HG03442 (cell line): Measurements from ENCODE around the gene RAB17.

Source experiments
- ATAC-seq: cut with Tn5 transposase; IDR thresholded peaks from one replicate; pipeline ENCODE4 v1.9.1; 2021; ENCODE audit warnings: mild to moderate bottlenecking, moderate library complexity; ENCODE audit not compliant: unreplicated experiment

RAB17 gene, protein sequence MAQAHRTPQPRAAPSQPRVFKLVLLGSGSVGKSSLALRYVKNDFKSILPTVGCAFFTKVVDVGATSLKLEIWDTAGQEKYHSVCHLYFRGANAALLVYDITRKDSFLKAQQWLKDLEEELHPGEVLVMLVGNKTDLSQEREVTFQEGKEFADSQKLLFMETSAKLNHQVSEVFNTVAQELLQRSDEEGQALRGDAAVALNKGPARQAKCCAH

DNA sequence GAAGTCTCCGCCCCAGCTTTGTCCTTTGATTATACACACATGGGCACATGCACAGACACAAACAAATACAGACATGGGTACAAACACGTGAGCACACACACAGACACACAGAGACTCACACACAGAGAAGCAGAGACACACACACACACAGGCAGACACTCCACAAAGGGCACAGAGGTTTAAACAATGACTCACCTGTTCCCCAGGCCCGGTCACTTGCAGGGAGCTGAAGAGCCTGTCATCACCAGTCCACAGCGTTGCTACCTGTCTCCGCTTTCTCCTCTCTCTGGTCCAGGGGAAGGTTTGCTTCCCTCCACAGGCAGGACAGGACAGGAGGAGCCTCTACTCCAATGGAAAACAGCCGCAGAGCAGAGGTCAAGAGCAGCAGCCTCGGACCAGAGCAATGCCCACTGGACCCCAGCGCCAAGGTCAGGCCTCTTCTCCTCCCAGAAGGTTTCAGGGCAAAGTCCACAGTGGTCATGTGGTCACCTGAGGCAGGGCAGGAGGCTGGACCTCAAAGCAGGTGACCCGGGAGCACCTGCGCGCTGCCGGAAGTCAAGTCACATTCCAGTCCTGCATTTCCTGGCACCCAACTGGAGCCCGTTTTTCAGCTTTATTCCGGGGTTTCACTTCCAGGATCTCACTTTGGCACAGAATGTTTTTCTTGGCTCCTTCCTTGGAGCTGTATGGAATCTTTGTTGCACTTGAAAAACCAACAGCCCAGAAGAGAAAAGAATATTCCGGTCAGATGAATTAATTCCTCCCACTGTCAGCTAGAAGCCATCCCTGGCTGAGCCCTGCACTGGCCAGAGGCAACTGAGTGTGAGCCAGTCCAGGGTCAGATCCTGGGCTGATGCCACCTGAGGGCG lies at the start of gene RAB17:
Gene RAB17 (minus strand): TSS at position 463 of the 869 bp plus-strand sequence. CDS start 4,580 bp downstream, outside the sequence.
- no peak for ATAC-seq

DNA sequence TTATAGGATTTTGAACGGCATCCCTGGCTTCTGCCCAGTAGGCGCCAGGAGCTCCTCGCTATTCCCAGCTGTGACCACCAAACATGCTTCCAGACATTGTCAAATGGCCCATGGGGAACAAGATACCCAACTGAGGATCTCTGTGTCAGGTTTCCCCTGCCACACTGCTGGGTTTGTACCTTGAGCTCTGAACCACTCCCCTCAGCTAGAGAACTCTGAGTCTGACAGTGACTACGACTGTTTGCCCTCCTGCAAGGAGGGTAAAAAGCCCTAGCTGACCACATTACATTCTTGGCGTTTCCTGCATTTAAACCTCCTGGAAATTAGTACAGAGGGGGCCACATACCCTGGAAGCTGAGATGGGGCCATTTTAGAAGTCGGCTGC lies 49.3 kb upstream of the RAB17 start:
- ATAC-seq, result no peak

DNA sequence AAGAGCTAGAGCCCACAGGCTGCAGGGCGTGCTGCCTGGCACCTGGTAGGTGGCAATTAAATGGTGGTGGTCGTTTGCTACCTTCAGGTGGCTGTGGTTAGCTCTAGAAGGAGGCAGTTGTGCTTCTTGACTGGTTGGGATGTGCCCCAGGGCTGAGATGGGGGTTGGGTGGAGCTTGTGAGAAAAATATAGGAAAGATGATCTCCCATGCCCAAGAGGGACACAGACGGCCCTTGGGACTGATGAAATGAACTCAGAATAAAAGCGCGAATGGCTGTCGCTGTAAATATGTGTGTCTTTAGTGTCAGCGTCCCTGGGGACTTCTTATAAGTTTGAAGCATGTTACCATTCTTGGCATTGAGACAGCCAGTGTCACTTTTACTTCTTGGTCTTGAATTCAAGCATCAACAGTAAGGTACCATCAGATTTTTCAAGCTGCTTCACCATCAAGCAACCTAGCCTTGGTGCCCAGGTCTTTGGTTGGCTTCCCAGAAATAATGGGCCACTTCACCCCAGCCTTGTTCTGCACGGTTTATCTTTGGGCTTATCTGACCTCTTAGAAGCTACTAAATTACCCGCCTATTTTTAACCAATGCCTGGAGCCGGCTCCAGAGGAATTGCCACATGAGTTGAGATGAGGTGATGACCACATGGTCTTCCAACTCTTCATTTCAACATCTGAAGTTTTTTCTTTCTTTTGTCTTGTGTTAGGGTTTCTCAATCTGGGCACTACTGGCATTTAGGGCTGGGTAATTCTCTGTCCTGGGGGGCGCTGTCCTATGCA lies 48.7 kb upstream of the RAB17 start:
- ATAC-seq, result no peak

DNA sequence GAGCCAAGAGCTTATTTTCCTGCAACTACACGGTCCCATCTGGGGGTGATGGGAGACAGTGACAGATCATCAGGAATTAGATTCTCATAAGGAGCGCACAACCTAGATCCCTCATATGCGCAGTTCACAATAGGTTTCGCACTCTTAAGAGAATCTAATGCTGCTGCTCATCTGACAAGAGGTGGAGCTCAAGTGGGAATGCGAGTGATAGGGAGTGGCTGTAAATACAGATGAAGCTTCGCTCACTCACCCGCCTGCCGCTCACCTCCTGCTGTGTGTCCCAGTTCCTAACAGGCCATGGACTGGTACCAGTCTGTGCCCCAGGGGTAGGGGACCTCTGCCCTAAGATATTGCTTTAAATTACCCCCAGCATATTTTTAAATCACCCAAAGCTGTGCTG lies 47.6 kb upstream of the RAB17 start:
- no peak for ATAC-seq

DNA sequence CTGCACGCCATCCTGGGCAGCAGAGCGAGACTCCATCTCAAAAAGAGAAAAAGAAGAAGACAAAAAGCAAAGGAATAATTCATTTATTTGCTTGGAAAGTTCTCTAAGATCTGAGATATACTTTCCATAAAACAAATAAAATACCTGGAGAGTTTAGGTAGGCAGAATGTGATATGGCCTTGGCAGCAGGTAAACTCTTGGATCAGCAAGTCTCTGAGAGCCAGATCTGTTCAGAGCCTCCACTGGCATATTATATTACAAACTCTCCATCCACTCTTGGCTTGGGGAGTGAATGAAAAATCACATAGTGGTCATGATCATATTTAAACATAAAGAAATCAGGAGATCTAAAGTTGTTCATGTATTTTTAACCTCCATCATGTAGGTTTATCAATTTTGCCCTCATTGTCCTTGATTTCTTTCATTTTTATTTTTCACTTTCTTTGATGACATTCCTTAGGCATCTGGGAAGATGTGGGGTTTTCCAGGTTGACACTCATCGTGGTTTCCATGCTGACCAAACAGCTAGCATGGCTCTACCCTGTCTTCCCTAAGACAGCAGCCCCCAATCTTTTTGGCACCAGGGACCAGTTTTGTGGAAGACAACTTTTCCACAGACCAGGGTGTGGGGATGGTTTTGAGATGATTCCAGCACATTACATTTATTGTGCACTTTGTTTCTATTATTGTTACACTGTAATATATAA lies 47.0 kb upstream of the RAB17 start:
- no peak for ATAC-seq

DNA sequence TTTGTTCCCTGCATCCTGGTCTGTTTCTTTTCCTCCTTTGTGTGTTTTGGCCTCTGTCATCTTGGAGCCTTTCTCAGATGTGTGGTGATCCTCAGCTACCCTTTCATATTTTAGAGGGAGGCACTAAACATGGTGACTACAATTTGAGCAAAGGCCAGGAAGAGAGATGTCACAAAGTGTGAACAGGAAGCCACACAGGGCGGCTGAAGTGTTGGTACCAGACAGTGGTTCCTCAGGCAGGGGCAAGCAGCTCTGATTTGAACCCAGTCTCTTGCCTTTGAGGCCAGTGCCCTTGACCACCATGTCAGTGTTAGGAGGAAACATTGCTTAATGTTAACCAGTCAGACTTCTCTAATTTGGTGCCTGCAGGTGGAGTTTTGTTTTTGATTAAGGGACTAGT lies 46.0 kb upstream of the RAB17 start:
- no peak for ATAC-seq

DNA sequence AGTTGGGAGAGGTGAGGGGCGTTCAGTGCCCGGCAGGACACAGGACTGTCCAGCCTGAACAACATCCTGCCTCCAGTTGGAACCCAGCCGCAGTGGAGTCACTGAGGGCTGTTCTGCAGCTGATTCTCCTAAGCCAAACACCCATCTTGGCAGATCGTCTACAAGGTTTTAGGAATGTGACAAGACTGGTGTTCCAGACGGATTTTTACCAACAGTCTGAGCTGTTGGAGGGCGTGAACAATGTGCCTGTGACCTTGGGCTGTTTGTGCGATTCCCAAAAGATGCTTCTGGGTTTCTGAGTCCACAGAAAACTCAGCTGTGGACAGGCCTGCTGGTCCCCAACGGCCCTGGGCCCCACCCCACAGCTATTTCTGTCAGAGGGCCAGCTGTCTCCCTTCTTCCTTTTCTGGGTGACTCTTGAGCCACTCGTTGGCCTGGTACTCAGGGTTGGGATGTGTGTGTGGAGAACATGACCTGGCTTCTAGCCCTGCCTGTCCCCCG lies 42.6 kb upstream of the RAB17 start:
- no peak for ATAC-seq

DNA sequence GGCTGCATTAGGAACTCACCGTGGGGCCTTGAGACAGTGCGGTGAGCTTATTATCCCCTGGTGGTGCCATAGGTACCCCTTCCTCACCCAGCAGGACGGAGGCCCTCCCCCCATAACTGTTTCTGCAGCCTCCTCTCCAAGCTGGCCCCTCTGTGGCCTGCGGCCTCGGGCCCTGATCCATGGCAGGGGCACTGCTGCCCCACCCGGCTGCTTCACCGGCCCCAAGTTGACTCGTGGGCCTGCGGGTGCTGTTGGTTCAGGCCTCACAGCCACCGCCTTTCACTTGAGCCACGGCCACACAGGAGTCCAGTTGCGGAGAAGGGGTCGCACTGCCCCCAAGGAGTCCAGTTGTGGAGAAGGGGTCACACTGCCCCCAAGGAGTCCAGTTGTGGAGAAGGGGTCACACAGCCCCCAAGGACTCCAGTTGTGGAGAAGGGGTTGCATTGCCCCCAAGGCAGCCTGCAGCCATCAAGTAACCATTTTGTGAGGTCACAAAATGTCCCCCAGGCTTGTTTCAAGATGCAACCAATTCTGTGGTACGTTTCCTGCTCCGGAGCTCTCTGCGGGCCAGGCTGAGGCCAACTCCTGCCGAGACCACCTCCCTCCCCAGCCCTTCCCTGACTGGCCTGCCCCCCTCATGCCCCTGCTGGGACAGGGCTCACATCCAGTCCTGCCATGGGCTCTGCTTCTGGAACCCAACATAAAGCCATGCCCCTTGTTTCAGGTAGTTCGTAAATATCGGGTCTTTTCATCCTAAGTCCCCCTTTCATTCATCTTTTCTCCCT lies 41.5 kb upstream of the RAB17 start:
- ATAC-seq, result no peak

DNA sequence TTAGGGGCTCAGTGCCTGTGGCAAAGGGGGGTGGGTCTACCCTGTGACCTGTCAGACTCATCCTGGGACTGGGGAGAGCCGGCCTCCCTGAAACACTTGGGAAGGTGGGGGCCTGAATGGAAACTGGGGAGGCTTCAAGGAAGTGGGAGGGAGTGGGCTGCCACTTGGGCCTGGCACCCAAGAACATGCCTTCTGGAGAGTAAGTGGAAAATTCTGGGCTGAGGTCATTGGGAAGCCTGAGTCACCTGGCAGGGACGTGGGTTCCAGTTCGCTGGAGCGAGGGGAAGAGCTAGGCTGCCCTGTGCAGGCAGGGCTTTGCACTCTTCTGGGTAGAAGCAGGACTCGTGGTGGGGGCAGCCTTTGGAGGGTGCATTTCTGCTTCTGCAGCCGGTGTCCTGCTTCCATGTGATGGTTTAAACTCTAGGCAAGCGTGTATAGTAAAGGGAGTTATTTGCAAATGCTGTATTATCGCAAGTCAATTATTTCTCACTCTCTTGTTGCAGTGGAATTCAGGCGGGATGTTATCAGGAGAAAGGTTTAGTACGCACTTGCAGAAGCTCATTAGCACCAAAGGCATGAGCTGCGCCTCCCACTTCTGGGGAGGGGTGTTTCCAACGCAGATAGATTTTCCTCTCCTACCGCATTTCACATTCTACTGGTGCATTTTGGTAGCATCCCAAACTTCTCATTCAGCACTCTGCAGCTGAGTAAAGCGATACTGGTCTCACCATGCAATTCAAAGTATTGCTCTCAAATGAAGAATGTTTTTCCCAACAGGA lies 40.7 kb upstream of the RAB17 start:
- no peak for ATAC-seq

DNA sequence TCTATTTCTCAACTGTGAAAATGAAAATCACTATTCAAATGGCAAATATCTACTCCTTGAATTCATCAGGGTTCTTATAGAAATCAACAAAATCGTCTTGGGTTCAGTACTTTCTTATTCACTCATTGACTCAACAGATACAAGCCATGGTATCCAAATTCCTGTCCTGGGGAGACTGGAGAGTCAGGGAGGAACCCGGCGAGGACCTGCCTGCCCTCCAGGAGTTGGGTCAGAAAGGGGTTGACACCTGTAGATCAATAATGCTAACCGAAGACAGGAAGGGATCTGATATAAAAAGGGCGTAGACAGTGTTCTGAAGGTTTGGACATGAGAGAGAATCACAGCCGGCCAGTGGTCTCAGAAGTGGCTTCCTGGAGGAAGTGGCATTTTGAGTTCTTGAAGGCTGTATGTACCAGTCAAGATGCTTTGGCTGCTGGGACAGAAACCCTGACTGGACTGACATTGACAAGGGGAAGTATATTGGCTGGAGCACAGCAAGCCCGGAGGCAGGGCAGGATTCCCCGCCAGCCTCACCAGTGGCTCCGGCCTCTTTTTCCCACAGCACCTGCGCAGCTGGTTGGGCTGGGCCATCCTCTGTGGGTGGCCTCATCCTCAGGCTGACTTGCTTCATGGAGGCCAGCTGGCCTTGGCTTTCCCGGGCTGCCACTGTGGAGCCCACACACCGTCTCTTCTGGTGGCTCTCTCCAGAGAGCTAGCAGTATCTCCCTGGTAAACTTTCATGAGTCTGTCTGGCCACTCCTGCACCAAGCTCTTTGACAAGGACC lies 39.9 kb upstream of the RAB17 start:
- ATAC-seq, result no peak

DNA sequence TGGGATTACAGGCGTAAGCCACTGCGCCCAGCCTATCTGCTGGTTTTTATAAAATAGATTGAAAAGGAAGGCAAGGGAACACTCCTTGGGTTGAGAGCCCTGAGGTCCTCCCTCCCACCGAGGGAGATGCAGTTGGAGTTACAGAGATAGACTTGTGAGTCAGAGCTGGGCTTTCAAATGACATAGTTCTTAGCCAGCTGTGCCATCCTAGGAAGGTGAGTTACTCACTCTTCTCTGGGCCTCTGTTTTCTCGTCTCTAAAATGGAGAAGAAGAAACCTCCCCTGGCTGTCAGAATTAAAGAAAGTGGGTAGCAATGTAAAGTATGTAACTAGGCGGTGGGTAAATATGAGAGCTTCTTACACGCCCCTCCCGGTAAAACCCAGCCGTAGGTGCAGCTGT lies 39.2 kb upstream of the RAB17 start:
- no peak for ATAC-seq

DNA sequence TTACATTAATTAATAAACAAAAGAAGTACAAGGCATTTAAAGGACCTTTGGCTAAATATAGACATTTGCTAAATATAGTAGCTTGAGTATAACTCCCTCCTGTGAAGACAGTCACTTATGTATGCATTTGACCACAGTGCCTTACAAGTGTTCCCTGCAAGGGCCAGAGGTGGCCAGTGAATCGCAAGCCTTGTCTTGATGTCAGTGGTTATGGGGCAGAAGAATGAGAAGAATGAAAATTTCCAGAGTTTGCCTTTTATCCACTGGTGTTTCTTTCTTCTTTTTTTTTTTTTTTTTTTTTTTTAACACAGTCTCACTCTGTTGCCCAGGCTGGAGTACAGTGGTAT lies 38.6 kb upstream of the RAB17 start:
- no peak for ATAC-seq

DNA sequence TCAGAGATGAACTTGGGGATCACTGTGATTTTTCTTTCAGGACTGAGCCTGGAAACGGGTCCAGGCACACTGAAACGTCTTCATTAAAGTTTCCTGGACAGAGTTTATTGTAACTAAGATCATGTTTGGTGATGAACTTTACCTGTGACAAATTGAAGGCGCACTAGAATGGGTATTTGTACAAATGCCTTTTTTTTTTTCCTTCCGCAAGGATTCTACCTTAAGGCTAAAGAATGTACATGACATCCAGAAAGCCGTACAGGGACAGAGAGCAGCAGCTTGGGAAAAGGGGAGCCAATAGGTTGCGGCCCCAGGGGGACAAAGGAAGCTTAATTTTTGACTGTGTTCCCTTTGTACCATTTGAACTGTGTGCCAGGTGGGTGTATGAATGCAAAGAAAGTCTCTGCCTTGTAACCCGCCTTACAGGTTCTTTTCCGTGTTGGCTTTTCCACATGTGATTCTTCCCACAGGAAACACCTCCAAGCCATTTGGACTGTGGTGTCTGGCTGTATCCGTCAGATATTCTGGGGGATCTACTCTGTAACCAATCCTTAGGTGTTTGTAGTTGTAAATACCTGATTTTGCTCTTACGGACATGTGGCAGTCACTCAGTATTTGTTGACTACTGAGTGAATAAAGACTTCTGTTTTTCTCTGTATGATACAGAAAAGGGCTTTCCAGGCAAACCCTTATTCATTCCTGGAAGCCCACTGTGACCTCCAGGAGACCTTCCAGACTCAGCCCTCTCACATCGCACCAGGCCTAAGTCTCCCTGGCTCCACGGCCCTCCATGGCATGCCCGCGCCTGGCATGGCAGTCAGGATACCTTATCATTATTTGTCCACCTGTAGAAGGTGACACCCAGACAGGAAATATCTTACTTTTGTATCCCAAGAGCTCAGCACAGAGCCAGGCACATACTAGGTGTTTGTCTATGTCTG lies 38.0 kb upstream of the RAB17 start:
- no peak for ATAC-seq

DNA sequence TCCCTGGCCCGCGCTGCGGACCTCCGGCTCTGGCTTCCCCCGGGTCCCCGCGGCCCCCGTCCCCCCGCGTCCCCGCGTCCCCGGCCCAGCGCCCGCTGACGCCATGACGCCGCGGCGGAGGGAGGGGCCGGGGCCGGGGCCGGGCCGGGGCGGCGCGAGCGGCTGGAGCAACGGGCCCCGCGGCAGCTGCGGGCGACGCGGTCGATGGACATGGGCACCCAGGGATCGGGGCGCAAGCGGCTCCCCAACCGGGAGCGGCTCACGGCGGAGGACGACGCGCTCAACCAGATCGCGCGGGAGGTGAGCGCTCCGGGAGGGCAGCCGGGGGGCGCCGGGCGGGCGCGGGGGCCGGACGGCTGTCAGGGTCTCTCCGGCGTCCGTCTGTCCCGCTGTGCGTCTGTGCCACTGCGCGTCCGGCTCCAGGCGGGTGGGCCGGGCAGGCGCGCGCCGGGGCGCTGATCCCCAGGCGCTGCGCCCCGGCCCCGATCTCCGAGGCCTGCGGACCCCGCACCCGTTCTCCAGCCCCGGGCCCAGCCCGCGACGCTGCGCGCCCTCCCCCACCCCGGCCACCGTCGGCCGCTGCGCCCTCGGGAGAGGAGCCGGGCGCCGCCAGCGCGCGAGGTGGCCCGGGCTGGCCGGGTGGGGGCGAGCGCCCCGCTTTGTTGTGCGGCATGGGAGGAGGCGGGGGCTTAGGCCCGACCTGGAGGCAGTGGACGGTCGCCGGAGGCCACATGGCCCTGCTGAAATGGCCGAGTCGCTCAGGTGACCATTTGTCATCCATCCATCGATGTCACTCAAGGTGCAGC lies 37.1 kb upstream of the RAB17 start, which contains the start of gene LRRFIP1:
Gene LRRFIP1 (plus strand): TSS at position 147 of the 806 bp plus-strand sequence. CDS start 58 bp downstream, at position 205.
- ATAC-seq, result no peak

DNA sequence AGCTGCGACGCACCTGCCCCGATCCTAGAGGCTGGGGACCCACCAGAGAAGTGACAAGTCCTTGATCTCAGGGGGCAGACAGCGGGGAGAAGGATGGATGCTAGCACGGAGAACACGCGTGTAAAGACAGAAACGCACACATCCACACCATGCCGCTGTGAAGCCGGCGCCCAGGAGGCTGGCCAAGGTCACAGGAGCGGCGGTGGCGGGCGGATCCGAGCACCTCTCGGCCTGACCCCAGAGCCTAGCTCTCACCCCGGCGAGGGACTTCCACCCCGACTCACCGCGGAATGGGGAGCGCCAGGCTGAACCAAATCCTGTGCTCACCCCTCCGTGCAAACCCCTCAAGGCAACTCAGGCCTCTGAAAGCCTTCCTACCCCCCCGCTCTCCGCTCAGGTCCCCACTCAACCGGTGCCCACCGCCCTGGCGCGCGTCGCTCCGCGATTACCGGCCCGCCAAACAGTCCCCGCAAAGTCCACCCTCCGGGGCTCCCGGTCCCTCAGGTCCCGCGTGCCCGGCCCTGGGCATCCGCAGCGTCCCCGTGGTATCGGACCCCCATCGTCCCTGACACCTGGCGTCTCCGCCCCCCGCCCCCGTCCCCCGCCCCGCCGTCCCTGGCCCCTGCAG lies 36.4 kb upstream of the RAB17 start:
- no peak for ATAC-seq

DNA sequence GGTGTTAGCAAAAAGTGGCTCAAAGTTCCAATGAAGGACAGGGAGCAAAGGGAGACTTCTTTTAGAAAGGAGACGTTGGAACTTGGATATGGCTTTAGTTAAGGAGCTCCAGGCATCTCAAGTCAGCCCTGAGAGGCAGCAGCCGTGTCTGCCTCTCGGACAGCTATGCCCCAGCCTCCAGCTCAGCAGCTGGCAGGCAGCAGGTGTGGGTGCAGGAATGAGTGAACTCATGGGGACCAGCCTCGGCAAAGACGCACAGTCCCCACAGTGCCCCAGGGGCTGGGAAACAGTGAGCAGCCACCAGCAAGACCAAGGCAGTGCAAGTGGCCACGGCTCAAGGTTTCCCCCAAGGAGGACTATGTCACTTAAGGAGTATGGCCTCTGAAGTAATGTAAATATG lies 35.2 kb upstream of the RAB17 start:
- ATAC-seq, result no peak
